AG04450 (cell line): ENCODE measurements around the gene TLE3. TPM values are rescaled to one million over a fixed set of nuclear protein-coding genes. Genes with fewer than 3 reads are reported as not detected.
A peak's percentile ranks its signal among the peaks of the same experiment; 100 is the strongest.

Experiments used
- CTCF ChIA-PET: fragments of 300-600, 350-600 bp; formaldehyde crosslinking; extraction: SDS; loops from one replicate; lab custom pipeline; 2022; ENCODE audit warnings: antibody characterized with exemption, inconsistent platforms; lab: Charles Lee
- POLR2A ChIA-PET: fragments of 350-600 bp; formaldehyde crosslinking; extraction: SDS; loops from one replicate; lab custom pipeline; 2021; ENCODE audit warnings: antibody characterized with exemption, inconsistent platforms; lab: Yijun Ruan, JAX
- DNase-seq: peaks from one replicate; pipeline ENCODE4 v3.0.0-alpha.2; 2011; ENCODE audit warnings: low read depth, low spot score
- H3K27ac ChIP-seq: one replicate; pipeline ENCODE4 v1.5.1; 2012; ENCODE audit warnings: low read depth, low read length, control low read depth
- H3K27me3 ChIP-seq: one replicate; pipeline ENCODE4 v1.6.0; 2012; ENCODE audit warnings: low read length; ENCODE audit not compliant: control insufficient read depth, insufficient read depth
- H3K4me3 ChIP-seq: 2 replicates; pipeline ENCODE4 v1.5.1; 2011; ENCODE audit warnings: mild to moderate bottlenecking, low read depth, low read length, control low read depth
- H3K9me3 ChIP-seq: 2 replicates; pipeline ENCODE4 v1.5.1; 2012; ENCODE audit warnings: low read length; ENCODE audit not compliant: control insufficient read depth, insufficient read depth
- polyA plus RNA-seq: library from polyadenylated mRNA; depleted of rRNA; stranded (reverse); fragments of >200 nt; gene quantifications from 2 replicates; pipeline ENCODE4 v1.2.3, GENCODE V29; 2011
- TF ChIP-seq, protein P1 (sequence below): IDR thresholded peaks from 2 replicates; pipeline ENCODE4 v1.5.1; 2011; ENCODE audit warnings: low read depth, low read length, control low read depth, inconsistent platforms

Gene TLE3
- polyA plus RNA-seq, 1 experiment, result 7.5 TPM

DNA sequence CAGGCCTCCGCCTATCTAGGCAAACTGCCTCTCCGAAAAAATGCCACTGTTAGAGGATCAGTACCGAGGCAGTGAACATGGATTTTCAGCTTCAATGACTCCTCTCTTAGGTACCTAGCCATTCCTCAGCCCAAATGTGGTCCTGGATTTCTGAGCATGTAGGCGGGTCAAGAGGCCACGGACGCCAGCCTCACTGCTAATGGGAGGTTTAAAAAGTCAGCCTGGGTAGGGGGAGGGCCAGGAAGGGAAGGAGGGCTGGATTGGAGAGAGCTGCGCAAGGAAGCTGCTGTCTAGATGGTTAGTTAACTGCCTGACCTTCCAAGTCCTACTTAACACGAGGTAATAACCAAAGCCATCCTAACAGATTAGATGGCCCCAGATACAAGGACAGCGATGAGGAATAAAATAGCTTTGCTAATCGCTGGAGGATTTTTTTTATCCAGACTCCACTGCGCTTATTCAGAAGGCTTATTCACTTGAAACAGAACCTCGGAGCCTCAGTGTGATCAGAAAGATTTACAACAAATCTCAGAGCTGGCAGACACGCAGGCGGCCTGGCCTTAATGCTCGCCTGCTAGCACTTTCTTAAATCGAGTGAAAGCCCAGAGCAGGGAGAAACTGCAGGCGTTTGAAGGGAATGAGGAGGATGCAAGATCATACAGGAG, 34.3 kb downstream of the TLE3 start:
- no peaks in the 10 kb centered on the region for H3K27me3 ChIP-seq
- peak overlapping the region; percentile 11 for H3K27ac ChIP-seq
- CTCF ChIA-PET, result interaction anchor here (1.8 kb wide), 1 partner anchor 35 kb away, joined by 6 read pairs; the partner anchor contains the start of gene TLE3
- TF ChIP-seq, protein P1, sequence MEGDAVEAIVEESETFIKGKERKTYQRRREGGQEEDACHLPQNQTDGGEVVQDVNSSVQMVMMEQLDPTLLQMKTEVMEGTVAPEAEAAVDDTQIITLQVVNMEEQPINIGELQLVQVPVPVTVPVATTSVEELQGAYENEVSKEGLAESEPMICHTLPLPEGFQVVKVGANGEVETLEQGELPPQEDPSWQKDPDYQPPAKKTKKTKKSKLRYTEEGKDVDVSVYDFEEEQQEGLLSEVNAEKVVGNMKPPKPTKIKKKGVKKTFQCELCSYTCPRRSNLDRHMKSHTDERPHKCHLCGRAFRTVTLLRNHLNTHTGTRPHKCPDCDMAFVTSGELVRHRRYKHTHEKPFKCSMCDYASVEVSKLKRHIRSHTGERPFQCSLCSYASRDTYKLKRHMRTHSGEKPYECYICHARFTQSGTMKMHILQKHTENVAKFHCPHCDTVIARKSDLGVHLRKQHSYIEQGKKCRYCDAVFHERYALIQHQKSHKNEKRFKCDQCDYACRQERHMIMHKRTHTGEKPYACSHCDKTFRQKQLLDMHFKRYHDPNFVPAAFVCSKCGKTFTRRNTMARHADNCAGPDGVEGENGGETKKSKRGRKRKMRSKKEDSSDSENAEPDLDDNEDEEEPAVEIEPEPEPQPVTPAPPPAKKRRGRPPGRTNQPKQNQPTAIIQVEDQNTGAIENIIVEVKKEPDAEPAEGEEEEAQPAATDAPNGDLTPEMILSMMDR, result no peak
- POLR2A ChIA-PET, result interaction anchor here (1.2 kb wide), 1 partner anchor 35 kb away, joined by 4 read pairs; the partner anchor contains the start of gene TLE3
- H3K9me3 ChIP-seq, result no peaks in the 10 kb centered on the region; the same call in 1 of the 2 replicates
- DNase-seq, result no peak
- no peak overlapping the region for H3K4me3 ChIP-seq

DNA sequence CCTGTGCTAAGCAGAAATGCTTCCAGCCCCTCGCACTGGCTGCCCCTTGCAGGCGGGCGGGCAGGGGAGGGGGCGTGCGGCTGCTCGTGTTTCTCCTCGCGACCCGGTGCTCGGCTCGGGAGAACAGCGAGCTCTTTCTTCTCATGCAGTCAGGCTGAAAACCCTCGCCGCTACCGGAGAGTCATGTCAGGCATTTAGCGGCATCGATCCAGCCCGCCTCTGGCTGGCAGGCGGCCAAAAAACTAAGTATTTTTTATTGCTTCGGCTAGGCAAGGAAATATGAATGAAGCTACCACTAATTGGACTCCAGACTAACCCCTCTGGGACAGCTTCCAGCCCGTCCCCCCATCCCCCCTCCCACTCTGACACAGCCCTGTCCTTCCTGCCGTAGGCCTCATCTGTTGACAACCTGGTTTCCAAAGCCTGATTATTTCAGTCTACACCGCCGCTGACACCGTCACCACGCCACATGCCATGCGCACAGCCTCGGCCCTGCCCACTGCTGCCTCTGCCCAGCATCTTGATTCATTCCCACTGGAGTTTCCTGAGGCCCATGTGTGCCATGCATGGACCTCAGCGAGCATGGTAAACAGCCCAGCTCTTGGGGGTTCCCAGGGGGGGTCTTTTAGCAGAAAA, 35.3 kb downstream of the TLE3 start:
- CTCF ChIA-PET, result interaction anchor here (1.2 to 1.8 kb wide), 2 partner anchors 36 to 426 kb away, joined by 3 to 6 read pairs; partner anchors contain the start of gene TLE3
- Histone ChIP-seq H3K27ac (peak overlapping the region; percentile 55), H3K27me3 (no peaks in the 10 kb centered on the region), H3K9me3 (no peaks in the 10 kb centered on the region; the same call in 1 of the 2 replicates), H3K4me3 (no peak overlapping the region)
- peak; percentile 74 for DNase-seq
- POLR2A ChIA-PET, result interaction anchor here (0.9 to 1.2 kb wide), 2 partner anchors 15 to 36 kb away, joined by 3 to 4 read pairs; partner anchors contain the start of gene TLE3
- TF ChIP-seq, protein P1, result no peak

DNA sequence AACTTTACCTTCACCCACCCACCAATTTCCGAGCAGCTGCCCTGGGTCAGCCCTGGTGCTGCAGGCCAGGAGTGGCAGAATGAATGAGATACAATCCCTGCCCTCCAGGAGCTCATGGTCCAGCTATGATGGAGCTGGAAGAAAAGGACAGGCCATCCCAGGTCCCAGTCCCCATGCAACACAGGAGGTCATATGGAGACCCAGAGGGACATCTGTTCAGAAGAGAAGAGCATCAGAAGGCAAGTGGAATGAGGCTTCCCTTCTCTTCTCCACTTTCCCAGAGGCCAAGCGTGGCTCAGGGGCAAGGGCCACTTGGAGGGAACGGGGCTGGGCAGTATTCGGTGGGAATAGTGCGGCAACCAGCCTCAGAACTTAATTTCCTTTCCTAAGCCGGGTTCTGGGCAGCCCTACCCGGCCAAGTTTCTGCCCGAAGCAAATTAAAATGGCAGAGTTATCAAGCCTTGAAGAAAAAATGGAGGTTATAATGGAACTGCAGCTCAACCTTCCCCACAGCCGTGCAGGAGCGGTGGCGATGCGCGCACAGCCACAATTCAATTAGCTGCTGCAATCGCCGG, 35.9 kb downstream of the TLE3 start:
- POLR2A ChIA-PET, result interaction anchor here (0.9 to 1.2 kb wide), 2 partner anchors 15 to 36 kb away, joined by 3 to 4 read pairs; partner anchors contain the start of gene TLE3
- H3K27ac ChIP-seq, result peak overlapping the region; percentile 47
- H3K9me3 ChIP-seq, result no peaks in the 10 kb centered on the region; the same call in 1 of the 2 replicates
- no peak for DNase-seq
- CTCF ChIA-PET, result interaction anchor here (1.2 kb wide), 1 partner anchor 427 kb away, joined by 3 read pairs; no protein-coding TSS in a partner anchor
- TF ChIP-seq, protein P1, result no peak
- H3K27me3 ChIP-seq, result no peaks in the 10 kb centered on the region
- H3K4me3 ChIP-seq, result no peak overlapping the region

DNA sequence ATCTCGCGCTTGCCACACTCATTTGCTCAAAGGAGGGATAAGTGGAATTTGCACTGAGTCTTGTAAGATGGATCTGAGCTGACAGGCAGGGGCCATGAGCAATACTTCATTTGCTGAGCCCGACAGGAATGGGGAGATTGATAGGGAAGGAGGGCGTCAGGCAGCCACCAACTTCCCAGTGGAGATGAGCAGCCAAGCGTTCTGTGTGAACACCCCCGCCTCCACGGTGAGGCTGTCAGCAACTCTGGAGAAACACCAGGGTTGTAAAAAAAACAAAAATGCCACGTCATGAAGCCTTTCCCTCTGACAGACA, 36.8 kb downstream of the TLE3 start:
- POLR2A ChIA-PET, result no interaction called here
- no peak for DNase-seq
- CTCF ChIA-PET, result no interaction called here

More for the DNA sequence above, 36.8 kb downstream of the TLE3 start:
- TF ChIP-seq, protein P1, result no peak
- no peaks in the 10 kb centered on the region for H3K27me3 ChIP-seq
- no peaks in the 10 kb centered on the region; the same call in 1 of the 2 replicates for H3K9me3 ChIP-seq
- no peak overlapping the region for H3K27ac ChIP-seq
- H3K4me3 ChIP-seq, result no peak overlapping the region
